Neural progenitor cell (in vitro differentiated cells): ENCODE results near the gene TERC.

Source experiments
- EZH2phosphoT487 ChIP-seq: fragments of 200-600 bp; sonication (generic); IDR thresholded peaks from 2 replicates; pipeline ENCODE4 v1.6.1; 2017; ENCODE audit warnings: antibody characterized with exemption
- TF ChIP-seq, protein P1 (sequence below): fragments of 200-600 bp; sonication (generic); IDR thresholded peaks from 2 replicates; pipeline ENCODE4 v1.5.1; 2017; ENCODE audit warnings: antibody characterized with exemption, mild to moderate bottlenecking

DNA sequence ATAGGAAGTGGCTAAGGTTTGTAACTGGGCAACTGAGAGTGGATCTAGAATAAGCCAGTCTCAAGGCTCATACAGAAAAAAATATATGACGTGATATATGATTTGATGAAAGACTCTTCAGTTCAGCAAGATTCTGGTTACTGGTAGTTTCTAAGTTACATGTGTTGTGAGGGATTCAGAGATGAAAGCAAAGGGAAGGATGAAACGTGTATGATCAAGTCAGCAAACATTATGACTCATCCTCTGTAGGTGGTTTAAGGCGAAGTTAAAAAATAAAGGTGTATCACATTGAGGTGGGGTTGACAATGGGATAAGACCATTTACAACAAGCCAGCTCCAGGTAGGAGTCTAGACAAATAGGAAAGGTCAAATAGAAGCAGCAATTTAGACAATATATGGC, 16.2 kb downstream of the TERC start:
- TF ChIP-seq, protein P1, sequence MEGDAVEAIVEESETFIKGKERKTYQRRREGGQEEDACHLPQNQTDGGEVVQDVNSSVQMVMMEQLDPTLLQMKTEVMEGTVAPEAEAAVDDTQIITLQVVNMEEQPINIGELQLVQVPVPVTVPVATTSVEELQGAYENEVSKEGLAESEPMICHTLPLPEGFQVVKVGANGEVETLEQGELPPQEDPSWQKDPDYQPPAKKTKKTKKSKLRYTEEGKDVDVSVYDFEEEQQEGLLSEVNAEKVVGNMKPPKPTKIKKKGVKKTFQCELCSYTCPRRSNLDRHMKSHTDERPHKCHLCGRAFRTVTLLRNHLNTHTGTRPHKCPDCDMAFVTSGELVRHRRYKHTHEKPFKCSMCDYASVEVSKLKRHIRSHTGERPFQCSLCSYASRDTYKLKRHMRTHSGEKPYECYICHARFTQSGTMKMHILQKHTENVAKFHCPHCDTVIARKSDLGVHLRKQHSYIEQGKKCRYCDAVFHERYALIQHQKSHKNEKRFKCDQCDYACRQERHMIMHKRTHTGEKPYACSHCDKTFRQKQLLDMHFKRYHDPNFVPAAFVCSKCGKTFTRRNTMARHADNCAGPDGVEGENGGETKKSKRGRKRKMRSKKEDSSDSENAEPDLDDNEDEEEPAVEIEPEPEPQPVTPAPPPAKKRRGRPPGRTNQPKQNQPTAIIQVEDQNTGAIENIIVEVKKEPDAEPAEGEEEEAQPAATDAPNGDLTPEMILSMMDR, result no peak
- no peak for TF ChIP-seq EZH2phosphoT487
